Thymus (tissue), 14 donors: Measurements from ENCODE around the gene PTHLH. TPM values are rescaled to one million over a fixed set of nuclear protein-coding genes. Genes with fewer than 3 reads are reported as not detected.

Experiments used
- DNase-seq, 9 donors: peaks; one replicate each; pipeline ENCODE4 v3.0.0-alpha.2; 2013; ENCODE audit warnings: low spot score in 9 of 9, low read depth in 6 of 9, missing footprints in 1 of 9
- H3K27ac ChIP-seq, 2 donors: one replicate each; pipeline ENCODE4 v1.5.1; 2013; ENCODE audit warnings: control low read depth in 1 of 2, low read depth in 1 of 2, low read length in 1 of 2, mild to moderate bottlenecking in 1 of 2, moderate library complexity in 1 of 2
- H3K27me3 ChIP-seq, 2 donors: one replicate each; pipeline ENCODE4 v1.5.1; 2013; ENCODE audit warnings: low read length in 1 of 2; ENCODE audit not compliant: control insufficient read depth in 2 of 2, insufficient read depth in 1 of 2
- H3K36me3 ChIP-seq, 2 donors: one replicate each; pipeline ENCODE4 v1.5.1; 2013; ENCODE audit warnings: low read length in 1 of 2, mild to moderate bottlenecking in 1 of 2, moderate library complexity in 1 of 2; ENCODE audit not compliant: control insufficient read depth in 2 of 2, insufficient read depth in 2 of 2
- H3K4me1 ChIP-seq, 2 donors: one replicate each; pipeline ENCODE4 v1.5.1; 2013; ENCODE audit warnings: low read length in 2 of 2; ENCODE audit not compliant: control insufficient read depth in 2 of 2, insufficient read depth in 2 of 2
- H3K4me3 ChIP-seq, 2 donors: one replicate each; pipeline ENCODE4 v1.5.1; 2013; ENCODE audit warnings: low read length in 2 of 2, control low read depth in 1 of 2, mild to moderate bottlenecking in 1 of 2
- H3K9me3 ChIP-seq, 2 donors: one replicate each; pipeline ENCODE4 v1.5.1; 2013; ENCODE audit warnings: low read length in 1 of 2, mild to moderate bottlenecking in 1 of 2; ENCODE audit not compliant: control insufficient read depth in 2 of 2, insufficient read depth in 1 of 2
- WGBS: extraction: QIAGEN DNeasy Blood & Tissue Kit; methylation state at CpG from one replicate; pipeline ENCODE4 v1.1.7; 2013; 5-methylcytosine and 5-hydroxymethylcytosine counted together
- long read RNA-seq, 10 donors: transcript quantifications; one replicate each; lab custom pipeline, GENCODE V29; 2026
- polyA plus RNA-seq: library from polyadenylated mRNA; stranded (reverse); fragments of 200-250 nt; gene quantifications from one replicate; pipeline ENCODE4 v1.2.3, GENCODE V29; 2013
- total RNA-seq: library from RNA; stranded (reverse); fragments of 120-200 nt; gene quantifications from one replicate; pipeline ENCODE4 v1.2.4, GENCODE V29; 2013
- donor health status: healthy.

The PTHLH gene
- total RNA-seq (0.57 TPM), polyA plus RNA-seq (0.30 TPM)
- long read RNA-seq, donor 1: 0 reads
- long read RNA-seq, donor 2: 0 reads
- long read RNA-seq, donor 3: 0 reads
- long read RNA-seq, donor 4, partial matches to known transcripts: 0 of 1 reads
- long read RNA-seq, donor 4, other reads (novel, unspliced or antisense): 0 of 1 reads
- long read RNA-seq, donor 5: 0 reads
- long read RNA-seq, donor 6: 0 reads
- long read RNA-seq, donor 7: 0 reads
- long read RNA-seq, donor 8: 0 reads
- long read RNA-seq, donor 9: 0 reads
- long read RNA-seq, donor 10, partial matches to known transcripts: 0 of 1 reads
- long read RNA-seq, donor 10, other reads (novel, unspliced or antisense): 0 of 1 reads

DNA sequence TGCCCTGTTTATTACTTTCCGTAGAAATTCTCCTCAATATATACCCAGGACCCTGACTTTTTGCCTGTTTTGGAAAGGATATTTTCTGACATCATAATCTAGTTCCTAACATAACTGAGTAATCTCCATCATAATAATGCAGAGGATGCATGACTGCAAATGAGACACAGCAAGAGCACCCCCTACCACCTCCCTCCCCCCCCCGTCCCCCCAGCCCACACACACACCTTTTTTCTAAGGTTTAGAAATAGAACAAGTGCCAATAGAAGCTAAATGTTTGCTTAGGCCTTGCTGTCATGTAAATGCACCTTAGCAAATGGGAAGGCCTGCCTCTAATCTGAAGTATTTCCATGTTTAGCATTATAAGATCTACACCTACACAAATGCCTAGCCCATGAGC, at the start of gene PTHLH:
TSS of gene PTHLH (minus strand) at position 13 of the 400 bp plus-strand sequence. CDS start 3,239 bp downstream, outside the sequence.
- WGBS: 32% methylated on average over 2 of the region's 2 CpGs
- no peaks in the 10 kb centered on the region for H3K36me3 ChIP-seq
- no peaks in the 10 kb centered on the region for H3K9me3 ChIP-seq
- DNase-seq: no peak
- no peak within 1 kb of the TSS for H3K4me3 ChIP-seq
- peaks cover 7 to 26% of the 10 kb centered on the region in 2 donors for H3K4me1 ChIP-seq
- H3K27ac ChIP-seq: no peak within 1 kb of the TSS
- peaks cover 63 to 98% of the 10 kb centered on the region in 2 donors for H3K27me3 ChIP-seq

DNA sequence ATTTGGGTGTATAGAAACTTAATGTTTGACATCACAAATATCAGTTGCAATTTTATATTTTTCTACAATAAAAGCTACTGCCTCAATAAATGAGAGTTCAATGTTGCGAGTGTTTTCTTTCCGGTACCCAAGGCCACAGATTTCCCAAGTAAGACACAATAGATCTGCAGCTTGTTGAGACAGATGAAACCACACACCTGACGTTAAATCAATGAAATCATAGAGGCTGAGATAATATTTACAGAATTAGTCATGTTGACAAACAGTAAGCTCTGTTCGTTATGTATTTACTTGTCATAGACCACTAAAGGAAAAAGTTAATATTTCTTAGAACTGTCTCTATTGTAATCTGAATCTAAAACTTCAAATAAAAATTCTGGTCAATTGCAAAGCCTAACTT, 49.2 kb upstream of the PTHLH start:
- no peak for DNase-seq
- Histone ChIP-seq H3K36me3 (no peaks in the 10 kb centered on the region), H3K9me3 (no peaks in the 10 kb centered on the region), H3K27ac (no peak overlapping the region), H3K4me1 (peaks cover 0 to 3% of the 10 kb centered on the region in 2 donors), H3K27me3 (no peaks in the 10 kb centered on the region), H3K4me3 (no peak overlapping the region)
- 95% methylated on average over 4 of the region's 4 CpGs for WGBS

DNA sequence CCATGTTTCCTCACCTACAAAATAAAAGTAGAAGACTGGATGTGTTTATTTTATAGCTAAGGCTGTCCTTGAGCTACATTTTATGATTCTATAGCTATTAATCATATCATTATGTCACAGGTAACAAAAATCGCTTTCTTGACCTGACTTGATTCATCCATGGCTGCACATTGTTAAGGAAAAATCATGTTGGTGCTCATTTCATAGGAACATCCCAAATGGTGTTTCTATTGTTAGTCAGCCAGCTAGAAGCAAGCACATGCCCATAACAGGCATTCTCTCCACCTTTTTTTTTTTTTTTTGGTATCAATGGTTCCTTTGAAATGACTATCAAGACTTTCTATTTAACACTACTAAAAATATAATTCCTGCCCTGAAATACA, 45.3 kb upstream of the PTHLH start:
- H3K36me3 ChIP-seq: no peaks in the 10 kb centered on the region
- no peaks in the 10 kb centered on the region for H3K27me3 ChIP-seq
- WGBS: 94% methylated on average over 1 of the region's 1 CpG
- DNase-seq: no peak
- no peaks in the 10 kb centered on the region for H3K4me1 ChIP-seq
- H3K9me3 ChIP-seq: no peaks in the 10 kb centered on the region
- H3K27ac ChIP-seq: no peak overlapping the region
- H3K4me3 ChIP-seq: no peak overlapping the region

DNA sequence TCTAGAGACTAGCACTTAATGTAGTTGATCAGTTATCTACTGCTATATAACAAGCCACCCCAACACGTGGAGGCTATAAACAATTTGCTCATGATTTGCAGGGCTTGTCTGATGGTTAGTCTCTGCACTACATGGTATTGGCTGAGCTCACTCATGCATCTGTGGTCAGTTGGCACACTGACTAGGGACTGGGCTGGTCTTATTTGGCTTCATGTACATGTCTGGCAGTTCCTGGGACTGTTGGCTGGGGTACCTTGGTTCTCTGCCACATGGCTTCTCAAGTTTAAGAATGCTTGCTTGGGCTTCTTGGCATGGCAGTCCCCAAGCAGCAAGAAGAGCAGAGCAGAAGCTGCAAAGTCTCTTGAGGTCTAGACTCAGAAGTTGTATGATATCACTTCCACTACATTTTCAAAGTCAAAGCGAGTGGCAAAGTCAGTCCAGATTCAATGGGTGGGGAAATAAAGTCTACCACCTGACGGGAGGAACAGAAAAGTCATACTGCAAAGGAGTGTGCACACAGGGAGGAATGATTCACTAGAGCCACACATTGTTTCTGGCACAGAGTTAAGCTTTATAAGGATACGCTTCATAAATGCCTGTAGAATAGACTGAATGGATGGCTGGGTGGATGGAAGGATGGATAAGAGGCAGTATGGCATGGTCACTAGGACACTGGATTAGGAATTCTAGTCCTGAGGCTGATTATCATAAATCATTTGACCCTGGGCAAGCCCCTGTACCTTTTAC, 44.8 kb upstream of the PTHLH start:
- Histone ChIP-seq H3K36me3 (no peaks in the 10 kb centered on the region), H3K27me3 (no peaks in the 10 kb centered on the region), H3K9me3 (no peaks in the 10 kb centered on the region), H3K4me1 (no peaks in the 10 kb centered on the region), H3K27ac (no peak overlapping the region), H3K4me3 (no peak overlapping the region)
- 89% methylated on average over 4 of the region's 4 CpGs for WGBS
- DNase-seq: no peak

- DNase-seq: no peak
- no peaks in the 10 kb centered on the region for H3K36me3 ChIP-seq
- H3K9me3 ChIP-seq: no peaks in the 10 kb centered on the region
- no peaks in the 10 kb centered on the region for H3K27me3 ChIP-seq
- H3K27ac ChIP-seq: no peak overlapping the region
- WGBS: 99% methylated on average over 1 of the region's 1 CpG
- H3K4me3 ChIP-seq: no peak overlapping the region
- no peaks in the 10 kb centered on the region for H3K4me1 ChIP-seq
Observed at GRCh38 chr12:28015165-28015564, 42.6 kb upstream of the PTHLH start.

DNA sequence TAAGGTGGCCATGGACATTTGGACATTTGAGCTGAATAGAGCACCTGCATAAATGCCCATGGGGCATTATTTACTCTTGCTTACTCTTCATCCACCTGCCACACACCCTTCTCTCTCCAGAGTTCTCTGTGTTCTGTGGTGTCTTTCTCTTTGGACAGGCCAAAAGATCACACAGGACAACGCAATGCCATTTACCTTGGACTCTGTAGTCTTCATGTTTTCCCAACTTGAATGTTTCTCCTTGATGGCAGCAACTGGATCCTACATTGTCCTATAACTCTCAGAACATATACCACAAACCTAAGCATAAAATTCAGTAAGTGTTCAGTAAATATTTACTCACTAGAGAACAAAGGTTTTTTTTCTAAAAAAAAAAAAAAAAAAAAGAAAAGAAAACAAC, 41.7 kb upstream of the PTHLH start:
- DNase-seq: no peak
- H3K9me3 ChIP-seq: no peaks in the 10 kb centered on the region
- H3K4me3 ChIP-seq: no peak overlapping the region
- no peak overlapping the region for H3K27ac ChIP-seq
- H3K27me3 ChIP-seq: no peaks in the 10 kb centered on the region
- no peaks in the 10 kb centered on the region for H3K36me3 ChIP-seq
- no peaks in the 10 kb centered on the region for H3K4me1 ChIP-seq
- WGBS: 92% methylated on average over 1 of the region's 1 CpG

DNA sequence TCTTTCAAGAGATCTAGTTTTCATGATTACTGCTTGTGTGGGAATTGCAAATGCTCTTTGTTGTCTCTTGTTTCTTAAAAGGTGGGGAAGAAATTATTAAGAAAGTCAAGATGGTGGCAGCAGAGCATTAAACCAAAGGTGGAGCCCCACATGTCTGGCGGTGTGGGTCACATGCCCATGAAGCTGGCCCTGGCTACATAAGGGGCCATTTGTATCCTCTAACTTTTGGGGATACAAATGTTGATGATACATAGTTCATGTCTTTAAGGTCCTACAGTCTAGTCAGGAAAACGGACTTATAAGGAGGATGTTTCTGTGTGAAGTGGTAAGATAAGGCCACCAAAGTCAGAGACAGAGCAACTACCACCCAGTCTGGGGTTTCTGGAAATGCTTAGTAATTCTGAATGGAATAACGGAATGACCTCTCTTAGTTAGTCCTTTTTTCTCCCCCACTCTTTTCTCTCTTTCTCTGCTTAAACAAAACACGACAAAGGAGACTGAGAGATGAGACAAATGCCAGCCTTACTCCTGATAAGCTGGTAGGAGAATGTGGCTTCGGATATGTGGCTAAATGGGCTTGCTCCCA, 39.9 kb upstream of the PTHLH start:
- Histone ChIP-seq H3K4me3 (no peak overlapping the region), H3K36me3 (no peaks in the 10 kb centered on the region), H3K27me3 (no peaks in the 10 kb centered on the region), H3K9me3 (no peaks in the 10 kb centered on the region), H3K4me1 (no peaks in the 10 kb centered on the region), H3K27ac (no peak overlapping the region)
- no peak for DNase-seq
- WGBS: 89% methylated on average over 5 of the region's 5 CpGs

DNA sequence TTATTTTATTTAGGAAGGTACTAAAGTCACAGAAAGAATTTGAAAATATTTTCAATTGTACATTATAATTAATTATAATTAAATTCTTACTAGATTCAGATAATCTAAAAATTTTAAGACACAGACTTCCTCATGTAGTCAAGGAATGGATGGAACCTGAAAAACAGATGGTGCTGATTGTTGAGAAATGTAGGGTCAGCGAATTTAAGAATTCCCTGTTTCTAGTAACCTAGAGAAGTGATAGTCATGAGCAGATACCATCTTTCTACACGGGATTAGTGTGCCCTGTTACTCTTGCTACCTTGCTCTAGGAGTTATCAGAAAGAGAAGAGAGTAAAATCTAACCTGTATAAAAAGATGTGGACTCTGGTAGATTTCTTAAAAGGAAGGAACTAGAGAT, 37.5 kb upstream of the PTHLH start:
- no peak for DNase-seq
- no peak overlapping the region for H3K27ac ChIP-seq
- 89% methylated on average over 2 of the region's 2 CpGs for WGBS

DNA sequence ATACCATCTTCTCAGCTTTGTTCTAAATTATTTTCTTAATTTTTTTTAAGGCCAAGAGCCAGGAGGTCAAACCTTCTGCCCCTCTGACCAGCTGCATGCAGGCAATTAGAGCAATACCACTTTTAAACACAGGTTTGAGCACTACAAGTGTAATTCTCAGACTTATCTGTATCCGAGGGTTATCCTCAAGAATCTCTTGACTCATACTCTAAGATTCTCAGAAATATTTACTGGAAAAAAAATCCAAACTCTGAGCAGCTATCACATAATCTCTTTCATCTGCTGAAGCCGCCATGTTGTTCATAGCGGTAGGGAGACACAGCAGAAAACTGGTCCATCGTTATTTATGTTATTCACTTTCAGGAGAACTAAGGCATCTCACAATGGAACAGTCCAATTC, 27.4 kb upstream of the PTHLH start:
- DNase-seq: no peak
- Histone ChIP-seq H3K27me3 (no peaks in the 10 kb centered on the region), H3K4me3 (no peak overlapping the region), H3K36me3 (no peaks in the 10 kb centered on the region), H3K4me1 (no peaks in the 10 kb centered on the region), H3K27ac (no peak overlapping the region), H3K9me3 (no peaks in the 10 kb centered on the region)
- 98% methylated on average over 4 of the region's 4 CpGs for WGBS

More for the DNA sequence above, 37.5 kb upstream of the PTHLH start:
- H3K9me3 ChIP-seq: no peaks in the 10 kb centered on the region
- H3K36me3 ChIP-seq: no peaks in the 10 kb centered on the region
- no peak overlapping the region for H3K4me3 ChIP-seq
- no peaks in the 10 kb centered on the region for H3K4me1 ChIP-seq
- no peaks in the 10 kb centered on the region for H3K27me3 ChIP-seq
